SK-N-MC (cell line): ENCODE measurements around the gene DERA.

Experiments
- EZH2 ChIP-seq: fragments of 200-600 bp; sonication (generic); IDR thresholded peaks from one replicate; pipeline ENCODE4 v1.6.1; 2017; ENCODE audit warnings: antibody characterized with exemption
- FOXP2 ChIP-seq: optimal IDR thresholded peaks from 2 replicates; pipeline ENCODE3; 2011; ENCODE audit warnings: mild to moderate bottlenecking, moderate library complexity; ENCODE audit not compliant: insufficient read depth; ENCODE audit errors: extremely low read length, control extremely low read depth
- POLR2AphosphoS5 ChIP-seq: IDR thresholded peaks from 2 replicates; pipeline ENCODE4 v1.6.1; 2012; ENCODE audit warnings: mild to moderate bottlenecking, low read depth, low read length, borderline replicate concordance

GRCh38 chr12:16086942-16087341 is 175.8 kb downstream of the DERA start:
- no peak for TF ChIP-seq POLR2AphosphoS5
- no peak for TF ChIP-seq EZH2
- no peak for TF ChIP-seq FOXP2
